ENCODE data around the gene PPP1R15A. TPM values are rescaled to one million over a fixed set of nuclear protein-coding genes. Genes with fewer than 3 reads are reported as not detected.
A peak's percentile ranks its signal among the peaks of the same experiment; 100 is the strongest.

Gene PPP1R15A
- polyA plus RNA-seq (2012; ENCODE audit: missing spikeins): 69.7 TPM

DNA sequence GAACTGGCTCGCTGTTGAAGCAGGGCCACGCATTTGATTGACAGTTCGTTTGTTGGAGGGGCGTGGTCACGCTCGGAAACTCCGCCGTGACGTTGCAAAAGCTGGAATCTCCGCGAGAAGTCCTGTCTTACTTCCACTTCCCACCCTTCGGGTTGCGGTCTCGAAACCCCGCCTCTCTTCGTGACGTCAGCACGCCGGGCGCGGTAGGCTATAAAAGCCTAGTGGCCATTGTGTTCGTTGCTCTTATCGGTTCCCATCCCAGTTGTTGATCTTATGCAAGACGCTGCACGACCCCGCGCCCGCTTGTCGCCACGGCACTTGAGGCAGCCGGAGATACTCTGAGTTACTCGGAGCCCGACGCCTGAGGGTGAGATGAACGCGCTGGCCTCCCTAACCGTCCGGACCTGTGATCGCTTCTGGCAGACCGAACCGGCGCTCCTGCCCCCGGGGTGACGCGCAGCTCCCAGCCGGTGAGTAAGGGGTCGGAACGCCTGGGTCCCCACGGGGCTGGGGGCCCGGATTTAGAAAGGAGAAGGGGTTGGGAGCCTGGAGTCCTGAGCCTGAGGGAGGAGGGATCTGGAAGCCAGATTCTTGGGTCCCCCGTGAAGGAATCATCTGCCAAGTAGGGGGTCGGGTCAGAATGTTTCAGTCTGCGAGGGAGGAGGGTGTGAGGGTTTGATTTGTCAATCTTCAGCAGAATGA is at the start of gene PPP1R15A:
Gene PPP1R15A, plus strand, starts transcription at position 240 of the 702 bp plus-strand sequence. CDS start 813 bp downstream, outside the sequence.
- TF ChIP-seq POLR2A (IDR thresholded peaks at IDR 0.05; ENCODE audit: low read depth, low read length): peak; percentile 100
- peak; percentile 100 for TF ChIP-seq POLR2AphosphoS5 (IDR thresholded peaks at IDR 0.05; ENCODE audit: low read depth, low read length)
- peak; percentile 90 for TF ChIP-seq TAF1 (IDR thresholded peaks at IDR 0.05; ENCODE audit: borderline replicate concordance, low read depth, low read length)
- FAIRE-seq: peak; percentile 93
- DNase-seq (ENCODE audit: insufficient read length): peak; percentile 83

- TF ChIP-seq POLR2A (IDR thresholded peaks at IDR 0.05; ENCODE audit: low read depth, low read length): no peak
- TF ChIP-seq TAF1 (IDR thresholded peaks at IDR 0.05; ENCODE audit: borderline replicate concordance, low read depth, low read length): no peak
- no peak for TF ChIP-seq POLR2AphosphoS5 (IDR thresholded peaks at IDR 0.05; ENCODE audit: low read depth, low read length)
- FAIRE-seq (no peak), DNase-seq (ENCODE audit: insufficient read length) (no peak)
Measured at GRCh38 chr19:48822514-48822913, 49.7 kb upstream of the PPP1R15A start.

DNA sequence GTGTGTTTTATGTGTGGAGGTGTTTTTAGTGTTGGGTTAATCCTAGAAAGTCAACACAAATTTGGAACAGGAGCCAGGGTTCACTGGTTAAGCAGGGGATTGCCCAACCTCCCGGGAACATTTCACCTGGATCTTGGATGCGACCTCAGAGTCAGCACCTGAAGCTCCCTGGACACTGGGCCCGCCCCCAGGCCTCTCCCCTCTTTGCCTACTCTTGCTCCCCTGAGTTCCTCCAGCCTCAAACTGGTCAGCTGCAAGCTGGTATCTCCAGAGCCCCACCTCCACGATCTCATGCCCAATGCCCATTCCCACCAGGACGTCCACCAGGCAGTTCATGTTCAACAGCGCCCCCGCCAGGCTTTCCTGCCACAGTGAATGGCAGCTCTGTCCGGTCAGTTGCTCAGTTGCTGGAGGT is 45.6 kb upstream of the PPP1R15A start:
- FAIRE-seq: no peak
- no peak for DNase-seq (ENCODE audit: insufficient read length)
- TF ChIP-seq POLR2AphosphoS5 (IDR thresholded peaks at IDR 0.05; ENCODE audit: low read depth, low read length) (no peak), POLR2A (IDR thresholded peaks at IDR 0.05; ENCODE audit: low read depth, low read length) (no peak), TAF1 (IDR thresholded peaks at IDR 0.05; ENCODE audit: borderline replicate concordance, low read depth, low read length) (no peak)

DNA sequence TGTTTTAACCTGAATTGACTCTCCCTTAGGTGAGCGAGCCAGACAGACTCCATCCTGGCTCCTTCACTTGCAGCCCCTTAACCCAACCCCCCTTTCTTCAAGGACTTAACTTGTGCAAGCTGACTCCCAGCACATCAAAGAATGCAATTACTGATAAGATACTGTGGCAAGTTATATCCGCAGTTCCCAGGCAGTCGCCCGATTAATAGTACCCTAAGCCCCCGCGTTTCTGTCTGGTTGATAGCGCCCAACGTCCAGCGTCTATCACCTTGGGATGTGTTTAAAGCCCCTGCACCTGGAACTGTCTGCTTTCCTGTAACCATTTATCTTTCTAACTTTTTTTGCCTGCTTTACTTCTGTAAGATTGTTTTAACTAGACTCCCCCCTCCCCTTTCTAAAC is 42.1 kb upstream of the PPP1R15A start:
- no peak for DNase-seq (ENCODE audit: insufficient read length)
- TF ChIP-seq POLR2A (IDR thresholded peaks at IDR 0.05; ENCODE audit: low read depth, low read length): no peak
- no peak for TF ChIP-seq POLR2AphosphoS5 (IDR thresholded peaks at IDR 0.05; ENCODE audit: low read depth, low read length)
- no peak for TF ChIP-seq TAF1 (IDR thresholded peaks at IDR 0.05; ENCODE audit: borderline replicate concordance, low read depth, low read length)
- FAIRE-seq: no peak

GRCh38 chr19:48830965-48831364 is 41.3 kb upstream of the PPP1R15A start:
- TF ChIP-seq TAF1 (IDR thresholded peaks at IDR 0.05; ENCODE audit: borderline replicate concordance, low read depth, low read length): no peak
- no peak for TF ChIP-seq POLR2A (IDR thresholded peaks at IDR 0.05; ENCODE audit: low read depth, low read length)
- no peak for TF ChIP-seq POLR2AphosphoS5 (IDR thresholded peaks at IDR 0.05; ENCODE audit: low read depth, low read length)
- no peak for DNase-seq (ENCODE audit: insufficient read length)
- no peak for FAIRE-seq

DNA sequence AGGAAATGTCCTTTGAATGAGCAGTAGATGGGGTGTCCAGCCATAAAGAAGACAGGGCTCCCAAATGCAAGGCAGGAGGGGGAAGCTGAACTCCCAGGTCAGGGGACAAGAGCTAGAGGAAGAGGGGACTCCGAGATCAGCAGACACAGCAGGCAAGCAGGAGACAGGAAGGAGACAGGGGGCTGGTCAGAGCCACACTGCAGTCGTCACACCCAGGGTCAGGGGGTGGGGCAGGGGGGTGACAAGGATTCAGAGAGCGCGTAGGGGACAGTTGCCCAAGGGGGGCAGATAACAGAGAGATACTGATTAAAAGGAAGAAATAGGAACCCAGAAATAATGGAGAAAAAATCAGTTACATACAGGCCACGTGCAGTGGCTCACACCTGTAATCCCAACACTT is 39.2 kb upstream of the PPP1R15A start:
- DNase-seq (ENCODE audit: insufficient read length) (no peak), FAIRE-seq (no peak)
- TF ChIP-seq POLR2AphosphoS5 (IDR thresholded peaks at IDR 0.05; ENCODE audit: low read depth, low read length): no peak
- TF ChIP-seq POLR2A (IDR thresholded peaks at IDR 0.05; ENCODE audit: low read depth, low read length): no peak
- TF ChIP-seq TAF1 (IDR thresholded peaks at IDR 0.05; ENCODE audit: borderline replicate concordance, low read depth, low read length): no peak

DNA sequence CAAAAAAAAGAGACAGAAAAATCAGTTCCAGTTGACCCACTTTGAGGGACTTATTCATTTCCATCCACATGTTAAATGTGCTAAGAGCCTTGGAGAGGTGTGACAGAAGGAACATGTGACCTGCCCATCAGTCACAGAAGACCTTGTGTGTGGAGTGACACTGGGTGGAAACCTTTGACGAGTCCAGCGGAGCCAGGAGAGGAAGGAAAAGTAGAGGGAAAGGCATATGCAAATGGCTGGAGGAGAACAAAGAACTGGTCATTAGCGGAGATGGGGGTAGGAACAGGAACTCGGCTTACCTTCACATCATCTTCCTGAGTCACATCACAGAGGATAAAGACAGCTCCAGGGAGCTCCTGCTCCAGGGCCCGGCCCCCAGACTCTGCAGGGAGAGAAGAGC is 38.2 kb upstream of the PPP1R15A start:
- FAIRE-seq: no peak
- TF ChIP-seq POLR2AphosphoS5 (IDR thresholded peaks at IDR 0.05; ENCODE audit: low read depth, low read length) (no peak), POLR2A (IDR thresholded peaks at IDR 0.05; ENCODE audit: low read depth, low read length) (no peak), TAF1 (IDR thresholded peaks at IDR 0.05; ENCODE audit: borderline replicate concordance, low read depth, low read length) (no peak)
- no peak for DNase-seq (ENCODE audit: insufficient read length)

DNA sequence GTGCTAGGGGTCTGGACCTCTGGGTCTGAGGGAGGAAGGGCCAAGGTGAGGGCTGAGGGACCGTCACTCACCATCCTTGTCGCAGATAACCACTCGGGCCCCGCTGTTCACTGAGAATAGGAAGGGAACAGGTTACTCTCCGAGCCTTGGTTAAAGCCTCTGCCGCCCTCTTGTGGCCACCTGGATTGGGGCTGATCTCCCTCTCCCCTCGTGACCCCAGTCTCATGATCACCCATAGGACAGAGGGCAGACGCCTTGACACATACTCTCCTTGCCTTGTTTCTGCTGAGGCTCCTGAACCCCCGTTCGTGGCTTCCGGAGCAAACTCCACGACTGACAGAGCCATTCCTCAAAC is 36.5 kb upstream of the PPP1R15A start:
- peak; percentile 97 for FAIRE-seq
- TF ChIP-seq POLR2A (IDR thresholded peaks at IDR 0.05; ENCODE audit: low read depth, low read length) (no peak), POLR2AphosphoS5 (IDR thresholded peaks at IDR 0.05; ENCODE audit: low read depth, low read length) (no peak), TAF1 (IDR thresholded peaks at IDR 0.05; ENCODE audit: borderline replicate concordance, low read depth, low read length) (no peak)
- peak; percentile 85 for DNase-seq (ENCODE audit: insufficient read length)

DNA sequence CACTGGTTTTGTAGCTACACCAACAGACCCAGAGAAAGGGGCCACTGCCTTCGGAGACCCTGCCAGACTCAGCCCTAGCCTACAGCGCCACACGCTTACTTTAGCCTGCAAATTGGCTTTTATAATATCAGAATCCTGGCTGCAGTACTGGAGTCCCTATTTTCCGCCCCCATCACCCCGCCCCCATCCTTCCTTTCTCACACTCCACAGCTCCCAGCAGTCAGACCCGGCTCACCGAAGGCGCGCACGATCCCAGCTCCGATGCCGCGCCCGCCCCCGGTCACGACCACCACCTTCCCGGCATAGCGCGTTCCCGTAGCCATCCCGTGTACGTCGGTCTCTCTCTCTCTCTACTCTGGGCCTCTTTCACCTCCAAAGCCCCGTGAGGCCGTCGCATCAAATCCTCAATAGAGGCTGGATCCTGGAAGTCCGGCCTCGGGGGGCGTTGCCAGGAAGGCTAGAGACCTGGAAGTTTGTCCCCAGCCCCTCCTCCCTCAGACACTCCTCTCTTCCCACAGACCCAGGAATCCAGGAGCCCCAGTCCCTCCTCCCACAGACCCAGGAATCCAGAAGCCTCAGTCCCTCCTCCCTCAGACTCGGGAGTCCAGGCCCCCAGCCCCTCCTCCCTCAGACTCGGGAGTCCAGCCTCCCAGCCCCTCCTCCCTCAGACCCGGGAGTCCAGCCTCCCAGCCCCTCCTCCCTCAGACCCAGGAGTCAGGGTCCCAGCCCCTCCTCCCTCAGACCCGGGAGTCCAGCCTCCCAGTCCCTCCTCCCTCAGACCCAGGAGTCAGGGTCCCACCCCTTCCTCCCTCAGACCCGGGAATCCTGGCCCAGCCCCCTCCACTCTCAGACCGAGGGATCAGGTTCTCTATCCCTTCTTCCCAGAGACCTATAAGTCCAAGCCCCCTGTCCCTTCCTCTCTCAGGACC is 35.9 kb upstream of the PPP1R15A start, which contains the start of gene HSD17B14:
Gene HSD17B14, minus strand, starts transcription at position 403 of the 929 bp plus-strand sequence. Its CDS starts 80 bp downstream, at position 323.
- FAIRE-seq: no peak

DNA sequence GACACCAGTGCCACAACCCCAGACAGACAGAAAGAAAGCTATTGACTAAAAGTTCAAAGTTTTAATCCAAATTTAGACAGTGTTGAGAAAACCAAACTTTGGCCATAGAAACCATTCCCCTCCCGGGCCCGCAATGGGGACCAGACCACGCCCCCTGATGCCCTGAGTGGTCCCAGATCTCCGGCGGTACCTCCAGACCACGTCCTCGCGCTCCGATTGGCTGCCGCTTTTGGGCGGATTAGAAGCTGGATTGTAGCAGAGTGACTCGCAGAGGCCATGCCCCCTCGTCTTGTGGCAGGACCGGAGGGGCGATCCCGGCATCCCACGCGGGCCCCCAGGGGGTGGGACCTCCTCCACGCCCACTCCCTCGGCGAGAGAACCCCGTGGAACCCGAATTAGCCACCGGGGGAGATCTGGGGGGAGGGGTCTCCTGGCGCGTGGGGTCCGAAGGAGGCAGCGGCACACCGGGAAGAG is 35.1 kb upstream of the PPP1R15A start:
- FAIRE-seq (peak; percentile 92), DNase-seq (ENCODE audit: insufficient read length) (peak; percentile 91)
- TF ChIP-seq TAF1 (IDR thresholded peaks at IDR 0.05; ENCODE audit: borderline replicate concordance, low read depth, low read length): no peak
- no peak for TF ChIP-seq POLR2AphosphoS5 (IDR thresholded peaks at IDR 0.05; ENCODE audit: low read depth, low read length)
- TF ChIP-seq POLR2A (IDR thresholded peaks at IDR 0.05; ENCODE audit: low read depth, low read length): no peak

More for the DNA sequence above, 35.9 kb upstream of the PPP1R15A start, which contains the start of gene HSD17B14:
- TF ChIP-seq TAF1 (IDR thresholded peaks at IDR 0.05; ENCODE audit: borderline replicate concordance, low read depth, low read length) (no peak), POLR2A (IDR thresholded peaks at IDR 0.05; ENCODE audit: low read depth, low read length) (no peak), POLR2AphosphoS5 (IDR thresholded peaks at IDR 0.05; ENCODE audit: low read depth, low read length) (no peak)
- DNase-seq (ENCODE audit: insufficient read length): no peak

DNA sequence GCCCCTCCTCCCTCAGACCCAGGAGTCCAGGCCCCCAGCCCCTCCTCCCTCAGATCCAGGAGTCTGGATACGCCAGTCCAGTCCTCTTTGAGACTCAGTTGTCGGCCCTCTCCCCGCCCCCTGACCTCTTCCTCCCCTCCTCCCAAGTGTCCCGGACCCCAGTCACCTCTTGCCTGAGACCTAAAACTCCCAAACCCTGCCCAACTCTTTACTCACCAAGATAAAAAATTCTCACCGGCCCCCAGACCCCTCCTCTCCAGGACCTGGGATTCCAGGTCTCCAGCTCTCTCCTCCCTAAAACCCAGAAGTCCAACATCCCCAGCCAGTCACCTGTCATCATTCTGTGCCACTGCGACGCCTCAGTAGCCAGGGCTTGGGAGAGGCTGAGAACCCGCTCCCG is 34.5 kb upstream of the PPP1R15A start:
- FAIRE-seq (no peak), DNase-seq (ENCODE audit: insufficient read length) (no peak)
- TF ChIP-seq TAF1 (IDR thresholded peaks at IDR 0.05; ENCODE audit: borderline replicate concordance, low read depth, low read length): no peak

All from GM12892 (cell line).